Hematopoietic multipotent progenitor cell treated with erythropoietin and hydrocortisone succinate and interleukin-3 and kit ligand, for 6 days (in vitro differentiated cells): ENCODE measurements around the gene KSR1.
A peak's percentile ranks its signal among the peaks of the same experiment; 100 is the strongest.
"Not testable (repeated sequence)": the region's sequence is repeated elsewhere in the genome, so short reads cannot be mapped to it uniquely, and the experiment has no call there.

Experiments used
- DNase-seq: peaks from one replicate; pipeline ENCODE4 v3.0.0-alpha.2; 2015

Gene KSR1

DNA sequence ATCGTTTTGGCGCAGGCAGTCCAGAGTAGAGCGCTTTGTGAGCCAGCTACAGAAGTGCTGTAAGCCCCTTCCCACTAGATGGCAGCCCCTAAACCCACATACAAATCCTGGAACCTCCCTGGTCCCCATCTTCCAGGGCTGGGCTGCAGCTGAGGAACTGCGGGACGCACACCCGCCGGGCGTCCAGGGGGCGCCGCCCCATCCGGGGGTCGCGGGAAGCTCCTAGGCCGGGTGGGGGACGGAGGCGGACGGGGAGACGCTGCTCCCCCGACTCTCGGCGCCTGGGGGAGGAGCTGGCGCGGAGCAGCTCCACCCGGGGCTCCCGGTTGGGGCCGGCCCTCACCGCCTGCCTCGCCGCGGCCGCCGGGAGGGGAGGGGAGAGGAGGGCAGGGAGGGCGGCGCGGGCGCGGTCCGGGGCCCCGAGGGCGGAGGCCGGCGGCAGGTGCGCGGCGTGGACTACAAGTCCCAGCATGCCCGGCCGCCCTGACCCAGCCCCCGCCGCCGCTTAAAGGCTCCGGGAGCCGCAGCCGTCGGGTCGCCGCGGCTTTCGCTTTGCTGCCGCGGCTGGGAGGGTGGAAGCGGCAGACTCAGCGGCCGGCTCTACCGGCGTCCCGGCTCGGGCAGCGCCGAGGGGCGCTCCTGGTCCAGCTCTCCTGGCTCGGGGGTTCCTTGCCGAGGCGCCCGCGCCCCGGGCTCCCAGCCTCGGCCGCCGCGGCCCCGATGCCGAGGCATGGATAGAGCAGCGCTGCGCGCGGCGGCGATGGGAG, at the start of gene KSR1:
TSS of gene KSR1 (plus strand) at position 535 of the 767 bp plus-strand sequence. CDS start at position 731, 196 bp downstream.
- peak; percentile 88 for DNase-seq

DNA sequence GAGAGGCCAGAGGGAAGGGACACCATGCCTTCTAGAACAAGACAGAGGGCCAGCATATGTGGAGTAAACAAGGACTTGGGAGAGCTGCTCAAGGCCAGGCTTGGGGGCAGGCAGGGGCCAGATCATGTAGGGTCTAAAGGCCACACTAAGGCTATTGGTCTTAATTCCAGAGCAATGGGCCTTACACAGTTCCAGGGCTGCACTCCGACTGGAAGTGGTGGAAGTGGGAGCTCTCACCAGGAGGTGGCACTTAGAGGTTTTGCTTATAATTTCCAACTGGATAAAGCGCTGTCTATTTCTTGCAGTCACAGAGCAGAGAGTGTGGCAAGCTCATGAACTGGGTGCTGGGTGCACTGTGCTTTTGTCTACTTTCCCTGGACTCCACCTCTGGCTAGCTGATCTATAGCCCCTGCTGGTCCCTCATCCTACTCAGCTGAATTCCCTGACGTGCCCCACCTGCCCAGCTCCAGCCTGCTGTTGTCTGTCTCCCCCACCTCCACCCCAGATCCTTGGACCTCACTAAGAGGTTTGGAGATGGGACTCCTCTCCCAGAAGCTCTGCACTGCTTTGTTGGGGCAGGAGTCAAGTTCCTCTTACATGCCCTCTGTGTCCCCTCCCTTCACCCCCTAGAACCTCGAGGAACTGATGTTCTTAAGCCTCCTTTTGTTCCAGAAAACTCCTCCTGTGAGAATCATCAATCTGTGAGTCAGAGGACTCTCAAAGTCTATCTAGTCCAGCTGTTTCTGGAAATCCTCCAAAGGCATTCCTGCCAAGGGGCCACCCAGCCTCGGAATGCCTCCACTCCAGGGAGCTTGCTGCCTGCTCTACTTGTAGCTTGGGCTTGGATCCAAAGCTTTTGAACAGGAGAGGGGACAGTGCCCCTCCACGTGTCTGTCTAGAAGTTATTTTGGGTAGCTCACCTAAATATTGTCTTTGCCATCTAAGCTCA, 48.1 kb upstream of the KSR1 start:
- no peak for DNase-seq

GRCh38 chr17:27408891-27409290, 47.4 kb upstream of the KSR1 start:
- DNase-seq, result no peak

GRCh38 chr17:27412158-27412557, 44.1 kb upstream of the KSR1 start:
- DNase-seq, result not testable (repeated sequence)

GRCh38 chr17:27413315-27413714, 42.9 kb upstream of the KSR1 start:
- peak; percentile 16 for DNase-seq

DNA sequence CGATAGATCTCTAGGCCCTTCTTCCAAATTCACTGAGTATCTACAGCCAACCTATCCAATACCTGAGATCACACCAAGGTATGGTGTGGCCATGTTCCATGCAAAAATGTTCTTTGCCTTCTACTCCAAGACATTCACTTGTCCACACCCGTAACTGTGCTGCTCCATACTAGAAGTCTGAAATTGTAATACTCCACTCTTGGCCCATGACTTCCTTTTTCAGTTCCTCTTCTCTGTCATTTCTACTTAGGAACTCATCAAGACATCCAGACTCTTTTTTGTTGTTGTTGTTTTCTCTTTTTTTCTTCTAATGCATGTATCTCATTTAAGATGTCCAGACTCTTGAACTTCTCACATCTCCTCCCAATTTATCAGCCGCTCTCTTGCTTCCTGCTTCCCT, 42.5 kb upstream of the KSR1 start:
- DNase-seq, result no peak

DNA sequence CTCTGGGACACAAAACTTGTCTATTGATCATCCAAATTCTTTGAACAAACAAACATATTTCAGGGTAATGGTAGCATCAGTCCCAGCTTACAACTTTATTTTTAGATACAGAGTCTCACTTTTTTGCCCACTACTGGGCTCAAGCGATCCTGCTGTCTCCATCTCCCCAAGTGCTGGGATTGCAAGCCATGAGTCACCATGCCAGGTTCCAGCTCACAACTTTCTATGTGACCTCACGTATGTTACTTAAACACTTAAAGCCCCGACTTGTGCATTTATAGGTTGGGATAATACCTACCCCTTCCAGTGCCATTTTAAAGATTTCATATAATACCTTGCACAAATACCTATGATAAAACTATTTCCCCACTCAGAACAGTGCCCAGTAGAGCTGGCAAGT, 42.0 kb upstream of the KSR1 start:
- DNase-seq, result no peak

- no peak for DNase-seq
Observed at GRCh38 chr17:27414694-27415093, 41.6 kb upstream of the KSR1 start.

- DNase-seq, result no peak
Observed at GRCh38 chr17:27415120-27415795, 41.0 kb upstream of the KSR1 start.

- DNase-seq, result no peak
Observed at GRCh38 chr17:27417596-27418365, 38.5 kb upstream of the KSR1 start.

DNA sequence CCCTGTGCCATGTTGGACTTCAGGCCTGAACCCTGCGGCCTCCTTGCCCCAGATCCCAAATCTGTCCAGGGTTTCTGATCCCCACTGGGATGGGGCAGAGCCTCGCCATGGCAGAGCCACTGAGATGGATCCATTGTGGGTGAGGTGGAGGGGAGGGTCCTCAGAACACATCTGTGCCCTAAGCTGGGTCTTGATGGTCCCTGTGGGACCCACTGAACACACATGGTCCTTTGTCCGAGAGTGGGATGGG, 38.0 kb upstream of the KSR1 start:
- DNase-seq, result no peak

DNA sequence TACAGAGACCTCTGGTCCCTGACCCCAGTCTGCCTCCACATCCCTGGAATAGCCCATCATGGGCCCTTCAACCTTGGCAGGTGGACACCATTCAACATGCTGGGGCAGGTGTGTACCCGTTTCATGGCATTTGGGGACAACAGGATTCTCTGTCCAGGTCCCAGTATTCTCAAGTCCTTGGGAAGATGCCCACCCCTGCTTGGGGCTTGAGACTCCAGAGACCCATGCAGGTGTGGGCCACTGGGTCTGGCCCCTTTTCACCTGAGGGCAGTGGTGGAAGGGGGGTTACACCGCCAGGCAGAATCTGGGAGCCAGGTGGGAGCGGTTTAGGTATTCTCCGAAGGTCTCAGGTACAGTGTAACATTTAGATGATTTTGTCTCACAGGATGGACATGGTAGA, 37.1 kb upstream of the KSR1 start:
- DNase-seq, result no peak

DNA sequence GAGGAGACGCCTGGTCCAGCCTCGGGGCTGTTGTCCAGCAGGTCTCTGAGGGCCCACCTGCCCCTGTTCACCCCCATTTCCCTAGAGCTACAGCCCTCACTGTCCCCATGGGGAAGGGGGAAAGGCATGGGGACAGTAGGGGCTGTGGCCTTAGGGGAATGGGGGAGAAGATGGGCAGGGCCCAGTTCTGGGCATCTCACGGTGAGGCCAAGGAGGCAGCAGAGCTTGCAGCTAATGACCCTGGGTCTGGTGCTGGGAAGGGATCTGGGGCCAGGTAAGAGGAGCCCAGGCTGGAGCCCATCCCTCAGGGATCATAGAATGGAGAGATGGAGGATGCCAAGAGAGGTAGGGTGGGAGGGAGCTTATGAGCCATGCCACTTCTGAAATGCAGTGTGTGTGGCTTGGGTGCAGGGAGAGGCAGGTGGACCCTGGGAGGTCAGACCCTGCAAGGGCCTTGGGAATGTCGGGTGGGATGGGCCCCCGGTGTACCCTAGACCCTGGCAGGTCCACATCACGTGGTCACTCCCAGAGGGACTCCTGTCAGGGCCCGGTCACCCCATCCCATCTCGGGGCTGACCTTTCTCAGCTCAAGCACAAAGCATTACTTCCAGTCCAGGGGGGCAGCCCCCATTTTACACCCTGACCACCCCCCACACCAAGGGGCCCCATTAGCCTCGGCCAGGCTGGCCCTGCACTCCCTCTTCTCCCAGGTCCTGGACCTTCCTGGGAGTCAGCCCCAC, 35.9 kb upstream of the KSR1 start:
- DNase-seq, result no peak

DNA sequence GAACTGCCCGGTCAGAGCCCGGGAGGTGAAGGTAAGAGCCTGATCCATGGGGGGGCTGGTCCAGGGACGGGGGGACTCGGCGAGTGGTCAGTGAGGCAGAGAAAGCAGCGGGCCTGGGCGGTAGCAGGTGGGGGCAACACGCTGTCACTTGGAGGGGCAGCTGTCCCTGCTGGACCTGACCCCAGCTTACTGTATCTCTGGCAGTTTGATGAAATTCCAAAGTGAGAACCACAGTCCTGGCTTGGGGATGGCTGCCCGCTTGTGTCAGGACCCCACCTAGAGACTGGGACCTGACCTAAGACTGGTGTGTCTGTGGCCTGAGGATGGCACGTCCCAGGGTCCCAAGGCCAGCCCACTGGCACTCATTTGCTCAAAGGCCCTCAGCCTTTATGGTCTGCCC, 35.1 kb upstream of the KSR1 start:
- no peak for DNase-seq

DNA sequence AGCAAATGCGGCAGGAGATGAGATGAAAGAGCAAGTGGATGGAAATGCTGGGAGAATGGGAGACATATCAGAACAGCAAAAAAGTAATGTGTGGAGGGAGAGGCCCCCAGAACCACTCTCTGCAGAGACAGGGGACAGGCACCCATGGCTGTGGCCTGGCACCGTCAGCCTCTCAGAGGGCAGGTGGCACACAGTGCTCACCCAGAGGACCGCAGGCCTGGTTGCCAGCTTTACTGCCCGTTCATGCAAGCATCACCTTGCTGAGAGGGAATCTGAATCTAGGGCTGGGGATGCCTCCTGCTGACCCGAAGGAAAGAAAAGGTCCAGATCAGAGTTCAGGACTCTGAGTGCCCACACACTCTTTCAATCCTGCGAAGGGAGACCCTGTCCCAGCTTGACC, 34.6 kb upstream of the KSR1 start:
- not testable (repeated sequence) for DNase-seq

GRCh38 chr17:27422601-27423000, 33.6 kb upstream of the KSR1 start:
- no peak for DNase-seq

GRCh38 chr17:27423651-27424050, 32.6 kb upstream of the KSR1 start:
- no peak for DNase-seq

DNA sequence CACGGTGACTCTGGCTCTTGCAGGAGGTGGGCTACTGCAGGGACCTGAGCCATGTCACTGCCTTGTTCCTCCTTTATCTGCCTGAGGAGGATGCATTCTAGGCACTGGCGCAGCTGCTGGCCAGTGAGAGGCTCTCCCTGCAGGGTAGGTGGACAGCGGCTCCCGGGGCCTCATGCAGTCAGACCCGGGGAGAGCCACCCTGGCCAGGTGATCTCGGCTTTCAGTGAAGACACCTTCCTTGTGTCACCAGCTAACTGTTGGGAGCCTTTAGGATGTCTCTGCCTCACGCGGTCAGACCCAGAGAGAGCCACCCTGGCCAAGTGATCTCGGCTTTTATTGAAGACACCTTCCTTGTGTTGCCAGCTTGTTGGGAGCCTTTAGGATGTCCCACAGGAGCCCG, 31.7 kb upstream of the KSR1 start:
- no peak for DNase-seq

- DNase-seq, result no peak
Observed at GRCh38 chr17:27424941-27425340, 31.3 kb upstream of the KSR1 start.

GRCh38 chr17:27425571-27425970, 30.7 kb upstream of the KSR1 start:
- DNase-seq, result not testable (repeated sequence)

GRCh38 chr17:27425991-27426390, 30.3 kb upstream of the KSR1 start:
- no peak for DNase-seq

DNA sequence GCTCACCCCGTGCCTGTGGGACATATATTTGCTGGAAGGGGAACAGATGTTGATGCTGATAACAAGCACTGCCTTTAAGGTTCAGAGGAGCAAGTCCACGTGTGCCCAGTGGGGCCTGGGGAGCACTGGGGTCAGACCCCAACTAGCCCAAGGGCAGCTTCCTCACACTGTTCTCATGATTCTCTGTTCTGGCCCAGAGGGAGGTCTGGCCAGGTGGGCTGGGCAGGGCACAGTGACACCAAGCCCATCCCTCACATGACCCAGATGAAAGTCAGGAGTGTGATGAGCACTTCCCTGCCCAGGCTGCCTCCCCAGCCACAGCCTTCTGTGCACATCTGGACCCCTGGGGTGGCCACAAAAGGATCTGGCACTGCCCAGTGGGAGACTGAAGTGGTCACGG, 29.8 kb upstream of the KSR1 start:
- not testable (repeated sequence) for DNase-seq
